GM19324 (cell line): Measurements from ENCODE around the gene MYOCOS.
"Not testable (repeated sequence)": the region's sequence is repeated elsewhere in the genome, so short reads cannot be mapped to it uniquely, and the experiment has no call there.

Source experiments
- ATAC-seq: cut with Tn5 transposase; IDR thresholded peaks from one replicate; pipeline ENCODE4 v1.9.1; 2021; ENCODE audit warnings: mild to moderate bottlenecking, moderate library complexity; ENCODE audit not compliant: unreplicated experiment, low FRiP score

The MYOCOS gene

DNA sequence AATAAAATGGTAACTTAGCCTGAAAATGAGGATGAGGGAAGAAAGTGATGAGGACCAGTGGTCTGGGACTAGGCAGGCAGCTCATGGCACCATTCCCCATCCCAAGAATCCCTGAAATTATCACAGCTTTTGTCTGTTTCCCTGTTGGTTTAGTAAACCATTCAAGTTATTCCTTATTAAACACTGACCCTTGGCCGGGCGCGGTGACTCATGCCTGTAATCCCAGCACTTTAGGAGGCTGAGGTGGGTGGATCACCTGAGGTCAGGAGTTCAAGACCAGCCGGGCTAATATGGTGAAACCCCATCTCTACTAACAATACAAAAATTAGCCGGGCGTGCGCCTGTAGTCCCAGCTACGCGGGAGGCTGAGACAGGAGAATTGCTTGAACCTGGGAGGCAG, 34.2 kb downstream of the MYOCOS start:
- not testable (repeated sequence) for ATAC-seq

GRCh38 chr1:171661076-171661650, 39.1 kb downstream of the MYOCOS start:
- ATAC-seq: no peak

- ATAC-seq: no peak
Measured at GRCh38 chr1:171663036-171663853, 41.2 kb downstream of the MYOCOS start.

- no peak for ATAC-seq
Measured at GRCh38 chr1:171663854-171664575, 42.0 kb downstream of the MYOCOS start.

GRCh38 chr1:171664976-171665375, 42.9 kb downstream of the MYOCOS start:
- ATAC-seq: no peak

- ATAC-seq: no peak
Measured at GRCh38 chr1:171666114-171666769, 44.2 kb downstream of the MYOCOS start.

DNA sequence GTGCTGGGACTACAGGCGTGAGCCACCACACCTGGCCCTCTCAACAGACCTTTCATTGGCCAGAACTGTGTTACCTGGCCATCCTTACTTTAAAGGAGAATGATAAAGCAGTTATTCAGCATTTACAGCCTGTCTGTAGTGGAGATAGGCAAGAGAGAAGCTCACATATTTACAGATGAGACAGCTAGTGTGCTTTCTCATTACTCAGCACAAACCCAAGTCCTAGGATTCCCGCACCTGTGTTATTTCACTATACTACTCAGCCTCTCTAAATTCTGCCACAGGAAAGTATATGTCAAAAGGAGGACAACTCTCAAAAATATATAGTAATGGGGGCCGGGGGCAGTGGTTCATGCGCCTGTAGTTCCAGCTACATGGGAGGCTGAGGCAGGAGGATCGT, 46.3 kb downstream of the MYOCOS start:
- no peak for ATAC-seq

- ATAC-seq: no peak
Measured at GRCh38 chr1:171670739-171671138, 48.7 kb downstream of the MYOCOS start.

DNA sequence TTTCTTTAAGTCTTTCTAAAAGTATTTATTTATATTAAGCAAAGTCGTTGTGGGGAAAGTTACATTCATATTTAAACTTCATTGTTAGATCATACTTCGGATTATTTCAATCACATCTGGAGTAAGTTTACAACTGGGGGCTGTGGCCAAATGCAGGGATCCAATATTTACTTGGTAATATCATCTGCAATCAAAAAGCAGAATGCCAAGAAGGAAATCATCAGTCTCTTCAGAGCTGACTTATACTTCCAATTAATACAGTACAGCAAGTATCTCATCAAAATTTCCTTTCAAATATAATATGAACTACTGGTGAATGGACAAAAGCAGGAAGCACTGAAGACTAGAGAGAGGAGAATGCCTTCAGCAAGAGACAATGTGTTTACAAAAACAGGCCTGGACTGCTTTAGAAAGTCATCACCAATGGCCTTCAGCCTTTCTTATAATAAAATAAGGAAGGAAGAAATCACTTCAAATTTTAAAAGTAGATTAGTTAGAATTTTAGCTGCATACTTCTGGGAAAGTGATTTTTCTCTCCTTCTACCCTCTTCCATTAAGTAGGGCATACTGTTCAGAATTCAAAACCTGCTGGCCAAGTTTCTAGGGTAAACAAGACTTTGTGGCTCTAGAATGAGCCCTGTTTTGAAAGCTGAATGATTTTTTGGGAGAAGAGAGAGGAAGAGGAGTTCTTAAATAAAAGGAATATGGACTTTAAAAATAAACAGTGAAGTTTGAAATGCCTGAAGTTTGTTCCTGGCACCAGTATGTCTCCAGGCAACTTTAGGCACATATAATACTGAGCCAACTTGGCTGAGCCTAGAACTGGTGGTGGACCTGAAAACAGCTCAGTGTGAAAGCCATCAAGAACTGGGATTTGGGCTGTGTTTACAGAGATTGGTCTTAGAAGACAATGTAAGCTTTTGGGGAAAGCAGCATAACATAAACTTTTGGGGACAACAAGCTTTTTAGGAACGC, 52.7 kb downstream of the MYOCOS start:
- ATAC-seq: no peak
